Measurements from ENCODE around the gene C2orf69.

The C2orf69 gene

DNA sequence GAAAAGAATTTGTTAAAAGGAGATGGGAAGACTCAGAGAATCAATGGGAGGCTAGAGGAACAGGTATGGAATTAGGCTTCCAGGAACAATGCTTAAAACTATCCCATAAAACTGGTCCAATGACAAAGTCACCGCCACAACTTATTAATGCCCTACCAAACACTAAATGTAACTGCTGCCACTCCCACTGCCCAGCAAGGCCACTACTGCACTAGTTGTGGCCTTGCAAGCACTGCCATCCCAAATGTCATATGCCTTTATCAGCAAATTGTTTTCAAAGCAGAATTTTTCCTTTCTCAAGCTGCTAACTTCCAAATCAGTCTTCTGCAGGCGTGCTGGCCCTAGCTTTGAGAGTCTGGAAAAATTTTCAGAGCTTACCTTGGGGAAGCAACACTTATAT, 14.5 kb upstream of the C2orf69 start:
- TF ChIP-seq, protein P1, sequence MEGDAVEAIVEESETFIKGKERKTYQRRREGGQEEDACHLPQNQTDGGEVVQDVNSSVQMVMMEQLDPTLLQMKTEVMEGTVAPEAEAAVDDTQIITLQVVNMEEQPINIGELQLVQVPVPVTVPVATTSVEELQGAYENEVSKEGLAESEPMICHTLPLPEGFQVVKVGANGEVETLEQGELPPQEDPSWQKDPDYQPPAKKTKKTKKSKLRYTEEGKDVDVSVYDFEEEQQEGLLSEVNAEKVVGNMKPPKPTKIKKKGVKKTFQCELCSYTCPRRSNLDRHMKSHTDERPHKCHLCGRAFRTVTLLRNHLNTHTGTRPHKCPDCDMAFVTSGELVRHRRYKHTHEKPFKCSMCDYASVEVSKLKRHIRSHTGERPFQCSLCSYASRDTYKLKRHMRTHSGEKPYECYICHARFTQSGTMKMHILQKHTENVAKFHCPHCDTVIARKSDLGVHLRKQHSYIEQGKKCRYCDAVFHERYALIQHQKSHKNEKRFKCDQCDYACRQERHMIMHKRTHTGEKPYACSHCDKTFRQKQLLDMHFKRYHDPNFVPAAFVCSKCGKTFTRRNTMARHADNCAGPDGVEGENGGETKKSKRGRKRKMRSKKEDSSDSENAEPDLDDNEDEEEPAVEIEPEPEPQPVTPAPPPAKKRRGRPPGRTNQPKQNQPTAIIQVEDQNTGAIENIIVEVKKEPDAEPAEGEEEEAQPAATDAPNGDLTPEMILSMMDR (conservative IDR thresholded peaks at IDR 0.05; ENCODE audit: low read depth) = no peak
- ChIA-PET CTCF (no interaction called here), POLR2A (ENCODE audit: low non-redundant PET) (no interaction called here)
- no peak overlapping the region for H3K27ac ChIP-seq
- no peak for DNase-seq (ENCODE audit: low spot score)

GRCh38 chr2:199901942-199902341, 9.2 kb upstream of the C2orf69 start:
- CTCF ChIA-PET = interaction anchor here (0.7 kb wide), 2 partner anchors 24 to 1442 kb away, joined by 3 to 4 read pairs; no protein-coding TSS in a partner anchor
- POLR2A ChIA-PET (ENCODE audit: low non-redundant PET) = no interaction called here
- TF ChIP-seq, protein P1 (conservative IDR thresholded peaks at IDR 0.05; ENCODE audit: low read depth) = no peak
- no peak for DNase-seq (ENCODE audit: low spot score)
- H3K27ac ChIP-seq = no peak overlapping the region

DNA sequence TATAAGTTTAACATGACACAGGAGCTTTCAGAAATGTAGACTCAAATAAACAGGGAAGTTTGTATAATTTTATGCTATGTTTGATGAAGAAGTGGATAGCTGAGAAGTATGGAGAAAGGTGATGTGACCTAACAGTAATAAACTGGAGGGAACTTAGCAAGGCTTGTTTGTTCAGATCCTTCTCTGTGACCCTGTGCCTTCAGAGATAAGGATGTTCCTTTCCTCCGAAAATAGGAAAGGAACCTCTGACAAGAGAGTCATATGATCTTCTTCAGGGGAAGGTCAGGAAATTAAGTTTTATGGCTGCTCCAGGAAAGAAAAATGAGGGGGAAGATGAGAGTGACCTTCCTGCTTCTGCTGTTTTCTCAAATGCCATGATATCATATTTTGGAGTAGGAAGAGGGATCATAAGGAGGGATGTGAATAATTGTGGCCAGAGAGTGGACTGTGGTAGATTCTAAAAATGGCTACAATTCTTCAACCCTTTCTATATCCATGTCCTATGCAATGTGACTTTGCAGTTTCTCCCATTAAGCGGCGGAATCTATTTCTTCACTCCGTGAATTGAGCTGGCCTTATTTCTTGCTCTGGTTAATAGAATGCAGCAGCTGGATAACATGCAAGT, 8.5 kb upstream of the C2orf69 start:
- ChIA-PET POLR2A (ENCODE audit: low non-redundant PET) (no interaction called here), CTCF (interaction anchor here (0.6 to 0.7 kb wide), 3 partner anchors 12 to 1443 kb away, joined by 3 to 4 read pairs (median 3); no protein-coding TSS in a partner anchor)
- no peak overlapping the region for H3K27ac ChIP-seq
- TF ChIP-seq, protein P1 (conservative IDR thresholded peaks at IDR 0.05; ENCODE audit: low read depth) = no peak
- no peak for DNase-seq (ENCODE audit: low spot score)

GRCh38 chr2:199903111-199903510, 8.0 kb upstream of the C2orf69 start:
- TF ChIP-seq, protein P1 (conservative IDR thresholded peaks at IDR 0.05; ENCODE audit: low read depth) = no peak
- no peak for DNase-seq (ENCODE audit: low spot score)
- POLR2A ChIA-PET (ENCODE audit: low non-redundant PET) = no interaction called here
- CTCF ChIA-PET = interaction anchor here (0.6 kb wide), 2 partner anchors 12 to 440 kb away, joined by 3 read pairs; no protein-coding TSS in a partner anchor
- H3K27ac ChIP-seq = no peak overlapping the region

- H3K27ac ChIP-seq = no peak overlapping the region
- TF ChIP-seq, protein P1 (conservative IDR thresholded peaks at IDR 0.05; ENCODE audit: low read depth) = no peak
- DNase-seq (ENCODE audit: low spot score) = no peak
- POLR2A ChIA-PET (ENCODE audit: low non-redundant PET) = no interaction called here
- CTCF ChIA-PET = no interaction called here
These were observed 3.9 kb upstream of the C2orf69 start for GRCh38 chr2:199907008-199907714.

DNA sequence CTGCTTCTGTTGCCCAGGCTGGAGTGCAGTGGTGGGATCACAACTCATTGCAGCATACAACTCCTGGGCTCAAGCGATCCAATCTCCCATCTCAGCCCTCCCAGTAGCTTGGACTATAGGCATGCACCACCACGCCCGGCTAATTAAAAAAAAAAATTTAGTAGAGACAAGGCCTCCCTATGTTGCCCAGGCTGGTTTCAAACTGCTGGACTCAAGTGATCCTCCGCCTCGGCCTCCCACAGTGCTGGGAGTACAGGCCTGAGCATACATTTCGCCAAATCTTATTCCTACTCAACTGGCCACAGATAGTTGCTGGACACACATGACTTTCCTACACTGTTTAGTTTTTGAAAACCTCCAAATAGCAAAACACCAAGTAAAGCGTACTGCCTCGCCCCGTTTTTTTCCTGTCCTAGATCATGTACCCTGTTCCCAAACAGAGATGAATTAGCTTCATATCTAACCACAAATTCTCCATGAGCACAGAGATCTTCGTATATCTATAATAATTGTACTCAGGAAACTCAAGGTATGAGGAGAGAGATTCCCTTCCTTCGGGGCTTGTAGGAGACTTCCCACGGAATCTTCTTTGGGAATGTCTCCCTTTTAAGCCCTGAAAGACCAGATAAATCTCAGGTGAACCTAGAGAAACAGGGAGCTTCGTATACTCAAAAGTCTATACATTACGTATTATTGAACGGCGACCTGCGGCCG, 598 bp upstream of the C2orf69 start:
- ChIA-PET CTCF (interaction anchor here (0.6 to 0.8 kb wide), 2 partner anchors 52 to 1543 kb away, joined by 3 to 4 read pairs; no protein-coding TSS in a partner anchor), POLR2A (ENCODE audit: low non-redundant PET) (no interaction called here)
- TF ChIP-seq, protein P1 (conservative IDR thresholded peaks at IDR 0.05; ENCODE audit: low read depth) = no peak
- H3K27ac ChIP-seq = peak overlapping the region; percentile 95
- no peak for DNase-seq (ENCODE audit: low spot score)

Data from RWPE1 (cell line).